SK-N-SH (cell line): ENCODE measurements around the gene OTOG. TPM values are rescaled to one million over a fixed set of nuclear protein-coding genes. Genes with fewer than 3 reads are reported as not detected.

Experiments
- CTCF ChIA-PET: fragments of 300-600, 350-600 bp; formaldehyde crosslinking; extraction: SDS; loops from one replicate; lab custom pipeline; 2021; lab: Yijun Ruan, JAX
- POLR2A ChIA-PET: fragments of 350-600 bp; sonication (Branson Sonifier 250); formaldehyde crosslinking; extraction: SDS; loops from one replicate; lab custom pipeline; 2020; ENCODE audit warnings: antibody characterized with exemption, inconsistent platforms; lab: Yijun Ruan, JAX
- DNase-seq: peaks from one replicate; pipeline ENCODE4 v3.0.0; 2012
- H2AFZ ChIP-seq: fragments of 200-600 bp; sonication (generic); 2 replicates; pipeline ENCODE4 v1.8.1; 2016; ENCODE audit warnings: antibody characterized with exemption, mild to moderate bottlenecking, low read depth
- H3F3A ChIP-seq: fragments of 200-600 bp; sonication (generic); replicated peaks from 2 replicates; pipeline ENCODE3; 2016; ENCODE audit warnings: antibody characterized with exemption, mild to moderate bottlenecking; ENCODE audit not compliant: insufficient read depth
- H3K27ac ChIP-seq, 2 experiments: fragments of 200-500 bp in 1 of 2; fragments of 200-600 bp in 1 of 2; sonication (Bioruptor generic) in 1 of 2; sonication (generic), shearing (Covaris generic) in 1 of 2; 2 replicates each; pipeline versions ENCODE4 v1.5.1 to v1.6.1; 2014 to 2016; ENCODE audit warnings: low read depth in 2 of 2, inconsistent platforms in 1 of 2, low read length in 1 of 2, mild to moderate bottlenecking in 1 of 2, mixed read lengths in 1 of 2
- H3K27me3 ChIP-seq: fragments of 200-600 bp; sonication (generic), shearing (Covaris generic); 2 replicates; pipeline ENCODE4 v1.6.1; 2016; ENCODE audit warnings: mixed run types; ENCODE audit not compliant: insufficient read depth
- H3K36me3 ChIP-seq, 2 experiments: fragments of 200-500 bp in 1 of 2; fragments of 200-600 bp in 1 of 2; sonication (Bioruptor generic) in 1 of 2; sonication (generic) in 1 of 2; replicated peaks in 1 of 2; 2 replicates each; pipeline versions ENCODE3 to v1.5.1; 2014 to 2016; ENCODE audit warnings: low read length in 1 of 2, mild to moderate bottlenecking in 1 of 2; ENCODE audit not compliant: insufficient read depth in 2 of 2, control insufficient read depth in 1 of 2
- H3K4me1 ChIP-seq, 2 experiments: fragments of 200-500 bp in 1 of 2; fragments of 200-600 bp in 1 of 2; sonication (Bioruptor generic) in 1 of 2; sonication (generic), shearing (Covaris generic) in 1 of 2; 2 replicates each; pipeline versions ENCODE4 v1.5.1 to v1.6.1; 2014 to 2016; ENCODE audit warnings: low read depth in 1 of 2, low read length in 1 of 2, mixed run types in 1 of 2; ENCODE audit not compliant: insufficient read depth in 2 of 2, control insufficient read depth in 1 of 2
- H3K4me2 ChIP-seq: fragments of 200-600 bp; sonication (generic), shearing (Covaris generic); 2 replicates; pipeline ENCODE4 v1.6.1; 2017; ENCODE audit warnings: mixed run types
- H3K4me3 ChIP-seq, 2 experiments: fragments of 200-500 bp in 1 of 2; fragments of 200-600 bp in 1 of 2; sonication (Bioruptor generic) in 1 of 2; sonication (generic), shearing (Covaris generic) in 1 of 2; 2 replicates each; pipeline versions ENCODE4 v1.5.1 to v1.8.1; 2014 to 2016; ENCODE audit warnings: low read depth in 2 of 2, inconsistent platforms in 1 of 2, low read length in 1 of 2, mild to moderate bottlenecking in 1 of 2, mixed read lengths in 1 of 2, moderate library complexity in 1 of 2
- H3K79me2 ChIP-seq: fragments of 200-600 bp; sonication (generic); 2 replicates; pipeline ENCODE4 v1.8.1; 2017; ENCODE audit warnings: mild to moderate bottlenecking; ENCODE audit not compliant: insufficient read depth
- H3K9ac ChIP-seq: fragments of 200-600 bp; sonication (generic); 2 replicates; pipeline ENCODE4 v1.6.1; 2017; ENCODE audit warnings: mixed run types
- H3K9me2 ChIP-seq: fragments of 200-600 bp; sonication (generic); 2 replicates; pipeline ENCODE4 v1.6.1; 2017; ENCODE audit warnings: mixed run types
- H3K9me3 ChIP-seq: fragments of 200-600 bp; sonication (generic); 2 replicates; pipeline ENCODE4 v1.6.1; 2017; ENCODE audit warnings: mixed run types, mild to moderate bottlenecking, moderate library complexity
- H4K20me1 ChIP-seq: fragments of 200-600 bp; sonication (generic); 2 replicates; pipeline ENCODE4 v1.6.1; 2017; ENCODE audit warnings: mild to moderate bottlenecking, mixed run types; ENCODE audit not compliant: insufficient read depth
- ELF1 ChIP-seq: IDR thresholded peaks from 2 replicates; pipeline ENCODE4 v1.4.0; 2012
- EP300 ChIP-seq, 2 experiments: IDR thresholded peaks; 2 replicates each; pipeline versions ENCODE4 v1.4.0 to v1.6.1; 2012; ENCODE audit warnings: borderline replicate concordance in 1 of 2, low read depth in 1 of 2, low read length in 1 of 2
- FOXM1 ChIP-seq: IDR thresholded peaks from 2 replicates; pipeline ENCODE4 v1.4.0; 2012; ENCODE audit warnings: low read depth, mild to moderate bottlenecking
- IRF3 ChIP-seq: fragments of 150-350 bp; IDR thresholded peaks from 2 replicates; pipeline ENCODE4 v1.6.1; 2016; ENCODE audit warnings: mild to moderate bottlenecking, low read depth, low read length
- MAX ChIP-seq: IDR thresholded peaks from 2 replicates; pipeline ENCODE4 v1.4.0; 2012; ENCODE audit warnings: low read depth
- NRF1 ChIP-seq: IDR thresholded peaks from 2 replicates; pipeline ENCODE4 v1.6.1; 2012; ENCODE audit warnings: low read depth, mild to moderate bottlenecking, low read length
- RAD21 ChIP-seq: IDR thresholded peaks from 2 replicates; pipeline ENCODE4 v1.6.1; 2012; ENCODE audit warnings: mild to moderate bottlenecking, low read length
- RCOR1 ChIP-seq: fragments of 150-350 bp; IDR thresholded peaks from 2 replicates; pipeline ENCODE4 v1.6.1; 2017; ENCODE audit warnings: antibody characterized with exemption, low read length
- REST ChIP-seq: IDR thresholded peaks from 2 replicates; pipeline ENCODE4 v1.6.1; 2012; ENCODE audit warnings: mild to moderate bottlenecking, low read depth, low read length, moderate library complexity
- SIN3A ChIP-seq: IDR thresholded peaks from 2 replicates; pipeline ENCODE4 v1.6.1; 2012; ENCODE audit warnings: low read depth, mild to moderate bottlenecking, low read length, moderate library complexity, borderline replicate concordance
- YY1 ChIP-seq: IDR thresholded peaks from 2 replicates; pipeline ENCODE4 v1.4.0; 2012; ENCODE audit warnings: low read depth, mild to moderate bottlenecking
- WGBS: methylation state at CpG from one replicate; pipeline ENCODE4 v1.1.6; 2017; ENCODE audit warnings: low lambda C conversion rate; 5-methylcytosine and 5-hydroxymethylcytosine counted together
- polyA plus RNA-seq, 3 experiments: library from polyadenylated mRNA; depleted of rRNA; stranded (reverse); fragments of >200 nt; gene quantifications; 2 replicates each; pipeline ENCODE4 v1.2.3, GENCODE V29; 2012
- TF ChIP-seq, protein P1 (sequence below): IDR thresholded peaks from 2 replicates; pipeline ENCODE4; 2012
- TF ChIP-seq, protein P2 (sequence below): fragments of 150-350 bp; IDR thresholded peaks from 2 replicates; pipeline ENCODE4 v1.6.1; 2017; ENCODE audit warnings: antibody characterized with exemption, low read length, low read depth, borderline replicate concordance
- TF ChIP-seq, protein P3 (sequence below): IDR thresholded peaks from 2 replicates; pipeline ENCODE4 v1.4.0; 2012; ENCODE audit warnings: low read depth, borderline replicate concordance
- TF ChIP-seq, protein P4 (sequence below): fragments of 200-600 bp; sonication (generic); IDR thresholded peaks from 2 replicates; pipeline ENCODE4 v1.6.1; 2017; ENCODE audit warnings: antibody characterized with exemption, mild to moderate bottlenecking, moderate library complexity

Gene OTOG
- polyA plus RNA-seq, 1 of the 3 experiments (the other 2 are of a cell fraction), result not detected

GRCh38 chr11:17595526-17596309, 48.7 kb downstream of the OTOG start:
- DNase-seq, result no peak
- Histone ChIP-seq H4K20me1 (no peaks in the 10 kb centered on the region), H3K36me3 (no peaks in the 10 kb centered on the region), H3K4me3 (no peak overlapping the region), H3K27ac (no peak overlapping the region), H3F3A (no peaks in the 10 kb centered on the region), H3K9ac (no peak overlapping the region), H3K4me2 (no peak overlapping the region), H3K9me3 (no peaks in the 10 kb centered on the region), H3K9me2 (no peaks in the 10 kb centered on the region), H3K4me1 (no peaks in the 10 kb centered on the region; a peak in 1 of 4 replicates), H3K79me2 (no peaks in the 10 kb centered on the region), H3K27me3 (no peaks in the 10 kb centered on the region), H2AFZ (no peak overlapping the region)
- CTCF ChIA-PET, result interaction anchor here (0.9 to 17.0 kb wide), 7 partner anchors 10 to 382 kb away, joined by 3 to 271 read pairs (median 4); partner anchors contain the start of gene MYOD1
- POLR2A ChIA-PET, result no interaction called here
- TF ChIP-seq, protein P1, sequence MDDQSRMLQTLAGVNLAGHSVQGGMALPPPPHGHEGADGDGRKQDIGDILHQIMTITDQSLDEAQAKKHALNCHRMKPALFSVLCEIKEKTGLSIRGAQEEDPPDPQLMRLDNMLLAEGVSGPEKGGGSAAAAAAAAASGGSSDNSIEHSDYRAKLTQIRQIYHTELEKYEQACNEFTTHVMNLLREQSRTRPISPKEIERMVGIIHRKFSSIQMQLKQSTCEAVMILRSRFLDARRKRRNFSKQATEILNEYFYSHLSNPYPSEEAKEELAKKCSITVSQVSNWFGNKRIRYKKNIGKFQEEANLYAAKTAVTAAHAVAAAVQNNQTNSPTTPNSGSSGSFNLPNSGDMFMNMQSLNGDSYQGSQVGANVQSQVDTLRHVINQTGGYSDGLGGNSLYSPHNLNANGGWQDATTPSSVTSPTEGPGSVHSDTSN, result no peak
- no peak for TF ChIP-seq YY1
- 19% methylated on average over 7 of the region's 7 CpGs for WGBS

DNA sequence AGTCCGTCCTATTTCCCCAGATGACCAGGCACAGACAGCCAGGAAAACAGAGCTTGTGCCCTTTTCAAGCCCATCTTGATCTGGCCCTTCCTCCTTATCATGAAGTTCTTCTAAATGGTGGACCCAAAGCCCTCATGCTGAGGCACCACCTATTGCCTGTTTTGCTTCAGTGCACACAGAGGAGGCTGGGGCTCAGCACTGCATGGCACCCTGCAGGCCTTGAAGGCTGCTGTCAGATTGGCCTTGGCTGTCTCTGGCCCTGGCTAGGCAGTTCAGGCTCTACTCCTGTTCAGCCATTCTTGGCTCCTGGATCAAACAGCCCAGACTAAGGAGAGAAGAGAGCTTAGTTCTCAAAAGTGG, 49.2 kb downstream of the OTOG start:
- no peaks in the 10 kb centered on the region for H3F3A ChIP-seq
- H3K27me3 ChIP-seq, result no peaks in the 10 kb centered on the region
- H3K9ac ChIP-seq, result no peak overlapping the region
- no peaks in the 10 kb centered on the region for H3K9me3 ChIP-seq
- no peaks in the 10 kb centered on the region for H3K79me2 ChIP-seq
- no peak overlapping the region for H3K4me2 ChIP-seq
- no peaks in the 10 kb centered on the region for H4K20me1 ChIP-seq
- no peak overlapping the region for H2AFZ ChIP-seq
- ChIA-PET POLR2A (no interaction called here), CTCF (interaction anchor here (0.9 to 17.0 kb wide), 6 partner anchors 10 to 382 kb away, joined by 3 to 271 read pairs (median 5); partner anchors contain the start of gene MYOD1)
- no peak overlapping the region for H3K4me3 ChIP-seq
- WGBS, result 22% methylated on average over 1 of the region's 1 CpG
- no peaks in the 10 kb centered on the region; a peak in 1 of 4 replicates for H3K4me1 ChIP-seq
- no peaks in the 10 kb centered on the region for H3K36me3 ChIP-seq
- no peak overlapping the region for H3K27ac ChIP-seq
- no peak for DNase-seq
- no peaks in the 10 kb centered on the region for H3K9me2 ChIP-seq
- TF ChIP-seq RCOR1, result no peak
- no peak for TF ChIP-seq NRF1
- no peak for TF ChIP-seq EP300 (IDR thresholded peaks at IDR 0.05; ENCODE audit: borderline replicate concordance in 1 of 2, low read depth in 1 of 2, low read length in 1 of 2)
- TF ChIP-seq, protein P2, sequence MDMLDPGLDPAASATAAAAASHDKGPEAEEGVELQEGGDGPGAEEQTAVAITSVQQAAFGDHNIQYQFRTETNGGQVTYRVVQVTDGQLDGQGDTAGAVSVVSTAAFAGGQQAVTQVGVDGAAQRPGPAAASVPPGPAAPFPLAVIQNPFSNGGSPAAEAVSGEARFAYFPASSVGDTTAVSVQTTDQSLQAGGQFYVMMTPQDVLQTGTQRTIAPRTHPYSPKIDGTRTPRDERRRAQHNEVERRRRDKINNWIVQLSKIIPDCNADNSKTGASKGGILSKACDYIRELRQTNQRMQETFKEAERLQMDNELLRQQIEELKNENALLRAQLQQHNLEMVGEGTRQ, result no peak
- TF ChIP-seq, protein P3, sequence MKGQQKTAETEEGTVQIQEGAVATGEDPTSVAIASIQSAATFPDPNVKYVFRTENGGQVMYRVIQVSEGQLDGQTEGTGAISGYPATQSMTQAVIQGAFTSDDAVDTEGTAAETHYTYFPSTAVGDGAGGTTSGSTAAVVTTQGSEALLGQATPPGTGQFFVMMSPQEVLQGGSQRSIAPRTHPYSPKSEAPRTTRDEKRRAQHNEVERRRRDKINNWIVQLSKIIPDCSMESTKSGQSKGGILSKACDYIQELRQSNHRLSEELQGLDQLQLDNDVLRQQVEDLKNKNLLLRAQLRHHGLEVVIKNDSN, result no peak
- TF ChIP-seq REST, result no peak
- TF ChIP-seq FOXM1, result no peak
- TF ChIP-seq, protein P4, sequence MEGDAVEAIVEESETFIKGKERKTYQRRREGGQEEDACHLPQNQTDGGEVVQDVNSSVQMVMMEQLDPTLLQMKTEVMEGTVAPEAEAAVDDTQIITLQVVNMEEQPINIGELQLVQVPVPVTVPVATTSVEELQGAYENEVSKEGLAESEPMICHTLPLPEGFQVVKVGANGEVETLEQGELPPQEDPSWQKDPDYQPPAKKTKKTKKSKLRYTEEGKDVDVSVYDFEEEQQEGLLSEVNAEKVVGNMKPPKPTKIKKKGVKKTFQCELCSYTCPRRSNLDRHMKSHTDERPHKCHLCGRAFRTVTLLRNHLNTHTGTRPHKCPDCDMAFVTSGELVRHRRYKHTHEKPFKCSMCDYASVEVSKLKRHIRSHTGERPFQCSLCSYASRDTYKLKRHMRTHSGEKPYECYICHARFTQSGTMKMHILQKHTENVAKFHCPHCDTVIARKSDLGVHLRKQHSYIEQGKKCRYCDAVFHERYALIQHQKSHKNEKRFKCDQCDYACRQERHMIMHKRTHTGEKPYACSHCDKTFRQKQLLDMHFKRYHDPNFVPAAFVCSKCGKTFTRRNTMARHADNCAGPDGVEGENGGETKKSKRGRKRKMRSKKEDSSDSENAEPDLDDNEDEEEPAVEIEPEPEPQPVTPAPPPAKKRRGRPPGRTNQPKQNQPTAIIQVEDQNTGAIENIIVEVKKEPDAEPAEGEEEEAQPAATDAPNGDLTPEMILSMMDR, result no peak
- no peak for TF ChIP-seq IRF3
- no peak for TF ChIP-seq SIN3A
- no peak for TF ChIP-seq ELF1
- TF ChIP-seq RAD21, result no peak
- TF ChIP-seq MAX, result no peak
